Mucosa of descending colon (tissue), 3 donors: Measurements from ENCODE around the gene RNF144A. TPM values are rescaled to one million over a fixed set of nuclear protein-coding genes. Genes with fewer than 3 reads are reported as not detected.

ENCODE experiments used
- ATAC-seq: fragments of 200-7000 bp; cut with Tn5 transposase; one replicate; pipeline ENCODE4 v1.9.1; 2020; ENCODE audit warnings: mild to moderate bottlenecking, moderate library complexity
- DNase-seq, 3 donors: peaks; one replicate each; pipeline ENCODE4 v3.0.0-alpha.2; 2020
- H3K36me3 ChIP-seq: fragments of 200-600 bp; one replicate; pipeline ENCODE4 v1.8.0; 2021; ENCODE audit warnings: low read depth, mild to moderate bottlenecking
- H3K4me1 ChIP-seq: fragments of 200-600 bp; one replicate; pipeline ENCODE4 v1.8.0; 2021; ENCODE audit warnings: low read depth, mild to moderate bottlenecking
- H3K4me3 ChIP-seq: fragments of 200-600 bp; one replicate; pipeline ENCODE4 v1.8.0; 2021; ENCODE audit warnings: mild to moderate bottlenecking
- H3K9me3 ChIP-seq: fragments of 200-600 bp; one replicate; pipeline ENCODE4 v1.8.0; 2021; ENCODE audit warnings: mild to moderate bottlenecking
- intact Hi-C, 2 donors: fragments of 100-400 bp; cut with DNase I in 1 of 2; cut with micrococcal nuclease in 1 of 2; formaldehyde crosslinking; loops; one replicate each; pipeline versions ENCODE4 v1.11.0 to v1.11.1; 2022; cut with DNase I, micrococcal nuclease
- total RNA-seq, 3 donors: library from RNA; stranded (reverse); fragmentation: NEBNext Ultra II Directional in 2 of 3; extraction: Animal tissue kit (Norgen Biotek cat#: 25700) in 2 of 3; gene quantifications; one replicate each; pipeline versions ENCODE4 v1.2.1 to v1.2.4, GENCODE V29; 2021 to 2023
- TF ChIP-seq, protein P1 (sequence below): fragments of 200-600 bp; IDR thresholded peaks from one replicate; pipeline ENCODE4 v1.8.0; 2022; ENCODE audit warnings: antibody characterized with exemption, mild to moderate bottlenecking
- donor health status: DM: no; HTN: no; CAD: no; lungs with moderate emphysema.
- donor health status: DM: no; HTN: no; CAD: no.
- donor health status: DM: no; HTN: yes; CAD: no.

RNF144A gene
- total RNA-seq, 3 donors from 2014 or later = 14.3 to 18.7 (median 18.3) TPM

DNA sequence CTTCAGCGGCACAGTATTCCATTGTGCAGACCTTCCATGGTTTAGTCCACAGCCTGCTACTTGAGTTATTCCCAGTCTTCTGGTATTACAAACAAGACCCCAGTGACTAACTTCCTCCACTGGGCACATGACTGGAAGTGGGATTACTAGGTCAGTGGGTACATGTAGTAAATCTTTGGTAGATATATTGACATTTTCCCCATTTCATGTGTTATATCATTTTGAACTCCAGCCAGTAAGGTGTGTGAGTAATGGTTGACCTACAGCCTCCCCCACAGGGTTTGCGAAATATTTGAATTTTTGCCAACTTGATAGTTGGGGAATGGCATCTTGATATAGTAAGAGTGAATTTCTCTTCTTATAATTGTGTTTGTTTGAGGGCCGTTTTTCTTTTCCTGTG is 58.8 kb downstream of the RNF144A start:
- Histone ChIP-seq H3K4me1 (peaks cover 11% of the 10 kb centered on the region), H3K4me3 (no peak overlapping the region)
- TF ChIP-seq, protein P1, sequence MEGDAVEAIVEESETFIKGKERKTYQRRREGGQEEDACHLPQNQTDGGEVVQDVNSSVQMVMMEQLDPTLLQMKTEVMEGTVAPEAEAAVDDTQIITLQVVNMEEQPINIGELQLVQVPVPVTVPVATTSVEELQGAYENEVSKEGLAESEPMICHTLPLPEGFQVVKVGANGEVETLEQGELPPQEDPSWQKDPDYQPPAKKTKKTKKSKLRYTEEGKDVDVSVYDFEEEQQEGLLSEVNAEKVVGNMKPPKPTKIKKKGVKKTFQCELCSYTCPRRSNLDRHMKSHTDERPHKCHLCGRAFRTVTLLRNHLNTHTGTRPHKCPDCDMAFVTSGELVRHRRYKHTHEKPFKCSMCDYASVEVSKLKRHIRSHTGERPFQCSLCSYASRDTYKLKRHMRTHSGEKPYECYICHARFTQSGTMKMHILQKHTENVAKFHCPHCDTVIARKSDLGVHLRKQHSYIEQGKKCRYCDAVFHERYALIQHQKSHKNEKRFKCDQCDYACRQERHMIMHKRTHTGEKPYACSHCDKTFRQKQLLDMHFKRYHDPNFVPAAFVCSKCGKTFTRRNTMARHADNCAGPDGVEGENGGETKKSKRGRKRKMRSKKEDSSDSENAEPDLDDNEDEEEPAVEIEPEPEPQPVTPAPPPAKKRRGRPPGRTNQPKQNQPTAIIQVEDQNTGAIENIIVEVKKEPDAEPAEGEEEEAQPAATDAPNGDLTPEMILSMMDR = no peak

DNA sequence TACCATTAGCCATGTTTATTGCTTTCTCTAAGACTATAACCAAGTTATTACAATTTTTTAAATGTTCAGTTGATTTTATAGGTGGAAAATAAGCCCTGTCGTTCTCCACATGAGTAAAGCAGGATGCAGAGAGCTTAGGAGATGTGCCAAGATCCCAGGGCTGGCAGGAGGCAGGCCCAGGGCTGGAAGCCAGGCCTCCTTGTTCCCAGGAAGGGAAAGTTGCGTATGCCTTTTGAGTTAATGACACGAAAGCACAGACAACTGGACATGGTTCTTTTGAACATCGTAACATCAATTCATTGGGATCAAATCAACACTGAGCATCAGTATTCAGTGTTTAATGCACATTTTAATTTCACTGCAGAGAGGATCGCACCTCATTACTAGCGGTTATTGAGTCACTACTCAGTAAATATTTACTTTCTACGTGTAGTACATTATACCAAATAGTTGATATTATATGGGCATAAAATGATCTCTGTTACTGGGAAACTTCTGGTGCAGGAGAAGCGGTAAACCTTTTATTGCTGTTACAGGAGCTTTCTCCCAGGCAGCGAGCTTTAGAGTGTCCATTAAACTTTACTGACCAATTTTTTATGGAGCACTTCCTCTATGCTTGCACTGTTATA is 60.0 kb downstream of the RNF144A start:
- no peak for ATAC-seq
- H3K36me3 ChIP-seq = no peaks in the 10 kb centered on the region
- DNase-seq = peak in 2 of 3 donors; percentile 44 to 54
- intact Hi-C loops = no loop called here
- H3K4me3 ChIP-seq = no peak overlapping the region
- H3K9me3 ChIP-seq = no peaks in the 10 kb centered on the region
- TF ChIP-seq, protein P1 = no peak
- H3K4me1 ChIP-seq = peaks cover 11% of the 10 kb centered on the region

More for the DNA sequence above, 58.8 kb downstream of the RNF144A start:
- Histone ChIP-seq H3K36me3 (no peaks in the 10 kb centered on the region), H3K9me3 (no peaks in the 10 kb centered on the region)
- intact Hi-C loops = no loop called here
- no peak for DNase-seq
- no peak for ATAC-seq

DNA sequence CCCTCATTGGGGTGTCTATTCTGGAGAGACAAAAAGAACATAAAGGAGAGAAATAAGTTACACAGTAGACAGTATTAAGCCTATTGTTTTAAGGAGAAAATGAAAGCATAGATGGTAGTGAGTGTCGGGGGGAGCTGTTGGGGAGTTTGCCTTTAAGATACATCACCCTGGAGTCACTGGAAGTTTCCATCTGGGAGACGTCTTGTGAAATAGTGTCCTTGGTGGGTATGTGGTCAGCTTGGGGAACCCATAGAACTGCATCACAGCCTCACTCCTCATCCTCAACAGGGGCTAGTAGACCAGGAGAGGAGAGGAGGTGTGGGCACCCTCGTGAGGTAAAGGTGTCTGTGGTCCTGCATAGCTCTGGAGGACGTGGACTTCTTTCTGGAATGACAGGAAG is 60.6 kb downstream of the RNF144A start:
- H3K4me1 ChIP-seq = peaks cover 11% of the 10 kb centered on the region
- intact Hi-C loops = no loop called here
- no peaks in the 10 kb centered on the region for H3K9me3 ChIP-seq
- ATAC-seq = no peak
- TF ChIP-seq, protein P1 = no peak
- H3K36me3 ChIP-seq = no peaks in the 10 kb centered on the region
- no peak for DNase-seq
- H3K4me3 ChIP-seq = no peak overlapping the region

DNA sequence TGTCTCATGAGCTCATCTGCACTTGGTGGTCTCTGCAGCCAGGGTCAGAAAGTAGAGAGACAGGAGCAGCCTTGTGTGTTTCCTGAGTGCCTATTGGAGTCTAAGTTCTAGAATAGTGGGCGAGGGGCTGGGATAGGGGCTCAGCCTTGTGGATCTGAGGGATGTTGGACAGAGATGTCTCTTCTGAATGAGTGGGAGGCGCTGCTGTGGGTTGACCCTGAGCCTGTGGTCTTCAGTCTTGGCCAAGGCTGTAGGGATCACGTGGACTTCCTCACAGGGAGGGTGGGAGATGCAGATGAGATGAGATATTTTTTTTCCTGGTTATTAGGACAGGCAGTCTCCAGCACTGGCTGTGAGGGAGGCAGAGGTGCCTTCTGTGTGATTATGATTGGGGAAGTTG is 61.8 kb downstream of the RNF144A start:
- H3K36me3 ChIP-seq = no peaks in the 10 kb centered on the region
- intact Hi-C loops = no loop called here
- TF ChIP-seq, protein P1 = no peak
- peaks cover 11% of the 10 kb centered on the region for H3K4me1 ChIP-seq
- no peaks in the 10 kb centered on the region for H3K9me3 ChIP-seq
- H3K4me3 ChIP-seq = no peak overlapping the region
- no peak for DNase-seq
- no peak for ATAC-seq

- intact Hi-C loops = no loop called here
- DNase-seq = no peak
- Histone ChIP-seq H3K9me3 (no peaks in the 10 kb centered on the region), H3K4me3 (no peak overlapping the region), H3K36me3 (no peaks in the 10 kb centered on the region), H3K4me1 (peaks cover 2% of the 10 kb centered on the region)
- TF ChIP-seq, protein P1 = no peak
- no peak for ATAC-seq
These were observed 65.2 kb downstream of the RNF144A start for GRCh38 chr2:6982449-6982848.
